HG03095 (cell line): Measurements from ENCODE around the gene PML.

Source experiments
- ATAC-seq: cut with Tn5 transposase; IDR thresholded peaks from one replicate; pipeline ENCODE4 v1.9.1; 2021; ENCODE audit warnings: moderate library complexity; ENCODE audit not compliant: unreplicated experiment

The PML gene

GRCh38 chr15:74007820-74008371 is 13.4 kb downstream of the PML start:
- ATAC-seq, result no peak

DNA sequence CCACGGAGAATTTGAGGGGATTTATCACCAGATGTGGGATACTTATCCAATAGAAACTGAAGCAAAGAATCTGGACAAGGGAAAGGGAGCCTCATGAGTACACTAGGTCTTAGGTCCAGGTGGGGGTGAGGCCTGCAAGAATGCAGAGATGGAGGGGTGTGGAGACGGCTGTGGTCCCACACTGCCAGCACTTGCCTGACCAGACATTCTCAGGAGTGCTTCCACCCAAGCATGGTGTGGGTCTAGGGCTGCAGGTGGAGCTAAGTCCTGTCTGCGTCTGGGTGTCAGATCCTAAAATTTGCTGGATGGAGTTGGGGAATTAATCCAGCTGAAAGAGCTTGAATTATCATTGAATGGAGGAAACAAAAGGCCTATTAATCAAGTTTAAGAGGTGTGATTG is 14.4 kb downstream of the PML start:
- ATAC-seq, result no peak

- no peak for ATAC-seq
Measured at GRCh38 chr15:74010929-74011540, 16.5 kb downstream of the PML start.

GRCh38 chr15:74011610-74012009 is 17.1 kb downstream of the PML start:
- no peak for ATAC-seq

- no peak for ATAC-seq
Measured at GRCh38 chr15:74013374-74013894, 18.9 kb downstream of the PML start.

DNA sequence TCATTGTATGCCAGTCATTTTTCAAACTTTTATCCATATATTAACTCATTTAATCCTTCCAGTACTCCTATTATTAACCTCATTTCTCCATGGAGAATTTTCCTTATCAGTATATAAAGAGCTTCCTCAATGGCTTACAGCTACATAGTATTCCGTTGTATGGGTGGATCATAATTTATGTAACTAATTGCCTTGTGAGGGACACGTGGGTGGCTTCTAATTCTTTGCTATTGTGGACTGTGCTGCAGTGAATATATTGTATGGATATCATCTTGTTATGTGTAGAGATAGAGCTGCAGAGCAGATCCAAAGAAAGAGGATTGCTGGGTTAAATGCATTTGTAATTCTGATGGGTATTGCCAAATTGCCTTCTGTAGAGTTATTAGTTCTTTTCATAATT is 25.2 kb downstream of the PML start:
- ATAC-seq, result no peak

DNA sequence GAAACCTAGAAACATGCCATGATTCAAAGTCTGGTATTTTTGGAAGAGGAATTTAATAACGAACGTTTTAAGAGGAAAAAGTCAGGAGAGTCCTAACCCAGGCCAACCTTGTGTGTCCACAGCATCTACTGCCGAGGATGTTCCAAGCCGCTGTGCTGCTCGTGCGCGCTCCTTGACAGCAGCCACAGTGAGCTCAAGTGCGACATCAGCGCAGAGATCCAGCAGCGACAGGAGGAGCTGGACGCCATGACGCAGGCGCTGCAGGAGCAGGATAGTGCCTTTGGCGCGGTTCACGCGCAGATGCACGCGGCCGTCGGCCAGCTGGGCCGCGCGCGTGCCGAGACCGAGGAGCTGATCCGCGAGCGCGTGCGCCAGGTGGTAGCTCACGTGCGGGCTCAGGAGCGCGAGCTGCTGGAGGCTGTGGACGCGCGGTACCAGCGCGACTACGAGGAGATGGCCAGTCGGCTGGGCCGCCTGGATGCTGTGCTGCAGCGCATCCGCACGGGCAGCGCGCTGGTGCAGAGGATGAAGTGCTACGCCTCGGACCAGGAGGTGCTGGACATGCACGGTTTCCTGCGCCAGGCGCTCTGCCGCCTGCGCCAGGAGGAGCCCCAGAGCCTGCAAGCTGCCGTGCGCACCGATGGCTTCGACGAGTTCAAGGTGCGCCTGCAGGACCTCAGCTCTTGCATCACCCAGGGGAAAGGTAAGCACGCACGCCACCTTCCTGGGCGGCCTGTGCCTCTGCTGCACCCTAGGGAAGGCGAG is 28.4 kb downstream of the PML start:
- ATAC-seq, result no peak

GRCh38 chr15:74024687-74025086 is 30.2 kb downstream of the PML start:
- no peak for ATAC-seq

DNA sequence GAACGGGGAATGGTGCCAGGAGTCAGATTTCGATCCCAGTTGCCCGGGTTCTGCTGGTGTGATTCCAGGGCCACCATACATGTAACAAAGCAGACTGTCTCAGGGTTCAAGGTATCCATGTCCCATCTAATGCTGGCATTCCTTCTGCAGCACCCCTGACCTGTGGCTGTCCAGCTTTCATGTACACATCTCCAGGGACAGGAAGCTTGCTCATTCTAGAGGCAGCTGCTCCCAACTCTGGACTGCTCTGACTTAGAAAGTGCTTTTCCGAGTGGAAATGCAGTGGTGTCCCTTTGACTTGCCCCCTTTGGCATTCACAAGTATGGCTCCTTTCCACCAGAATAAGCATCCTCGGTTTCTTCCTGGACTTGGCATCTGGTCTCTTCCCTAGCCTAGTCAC is 30.9 kb downstream of the PML start:
- ATAC-seq, result no peak

DNA sequence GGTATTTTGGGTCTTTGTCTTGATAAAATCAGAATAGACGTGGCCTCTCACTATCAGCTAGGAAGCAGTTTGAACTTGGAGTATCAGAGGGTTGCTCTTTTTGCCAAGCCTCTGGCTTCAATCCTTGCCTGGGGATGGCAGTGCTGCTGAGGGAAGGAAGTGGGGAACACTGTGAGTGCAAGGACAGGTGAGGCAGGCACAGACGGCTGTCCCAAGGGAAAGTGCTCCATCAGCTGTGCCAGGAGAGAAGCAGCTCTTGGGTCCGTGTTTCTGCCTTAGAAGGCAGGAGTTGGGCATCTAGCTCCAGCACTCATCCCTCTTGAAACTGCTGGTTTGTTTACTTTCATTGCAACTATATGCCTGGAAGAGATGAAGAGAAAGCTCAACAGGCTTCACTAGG is 33.2 kb downstream of the PML start:
- no peak for ATAC-seq

DNA sequence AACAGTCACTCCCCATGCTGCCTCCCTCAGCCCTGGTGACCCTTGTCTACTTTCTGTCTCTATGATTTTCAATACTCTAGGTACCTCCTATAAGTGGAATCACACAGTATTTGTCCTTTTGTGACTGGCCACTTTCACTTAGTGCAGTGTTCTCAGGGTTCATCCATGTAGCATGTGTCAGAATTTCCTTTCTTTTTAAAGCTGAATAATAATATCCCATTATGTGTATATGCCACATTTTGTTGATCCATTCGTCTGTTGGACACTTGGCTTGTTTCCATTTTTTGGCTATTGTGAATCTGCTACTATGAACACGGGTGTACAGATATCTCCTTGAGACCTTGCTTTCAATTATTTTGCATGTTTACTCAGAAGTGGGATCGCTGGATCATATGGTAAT is 34.1 kb downstream of the PML start:
- no peak for ATAC-seq

DNA sequence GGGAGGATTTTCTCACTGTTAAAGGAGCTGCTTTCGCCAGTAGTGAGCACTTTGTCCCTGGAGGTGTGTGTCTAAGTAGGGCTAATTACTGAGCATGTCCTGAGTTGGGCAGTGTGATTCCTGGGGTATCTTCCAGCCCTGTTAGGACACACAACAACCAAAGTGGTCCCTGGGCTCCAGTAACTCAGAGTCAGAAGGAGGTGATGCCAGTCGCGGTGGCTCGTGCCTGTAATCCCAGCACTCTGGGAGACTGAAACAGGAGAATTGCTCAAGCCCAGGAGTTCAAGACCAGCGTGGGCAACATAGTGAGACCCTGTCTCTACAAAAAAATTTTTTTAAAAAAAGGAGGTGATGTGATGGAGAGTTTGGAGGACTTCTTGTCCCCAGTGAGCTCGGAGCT is 37.5 kb downstream of the PML start:
- ATAC-seq, result no peak

GRCh38 chr15:74032606-74033561 is 38.4 kb downstream of the PML start:
- ATAC-seq, result no peak

- ATAC-seq, result no peak
Measured at GRCh38 chr15:74034206-74034755, 39.8 kb downstream of the PML start.

DNA sequence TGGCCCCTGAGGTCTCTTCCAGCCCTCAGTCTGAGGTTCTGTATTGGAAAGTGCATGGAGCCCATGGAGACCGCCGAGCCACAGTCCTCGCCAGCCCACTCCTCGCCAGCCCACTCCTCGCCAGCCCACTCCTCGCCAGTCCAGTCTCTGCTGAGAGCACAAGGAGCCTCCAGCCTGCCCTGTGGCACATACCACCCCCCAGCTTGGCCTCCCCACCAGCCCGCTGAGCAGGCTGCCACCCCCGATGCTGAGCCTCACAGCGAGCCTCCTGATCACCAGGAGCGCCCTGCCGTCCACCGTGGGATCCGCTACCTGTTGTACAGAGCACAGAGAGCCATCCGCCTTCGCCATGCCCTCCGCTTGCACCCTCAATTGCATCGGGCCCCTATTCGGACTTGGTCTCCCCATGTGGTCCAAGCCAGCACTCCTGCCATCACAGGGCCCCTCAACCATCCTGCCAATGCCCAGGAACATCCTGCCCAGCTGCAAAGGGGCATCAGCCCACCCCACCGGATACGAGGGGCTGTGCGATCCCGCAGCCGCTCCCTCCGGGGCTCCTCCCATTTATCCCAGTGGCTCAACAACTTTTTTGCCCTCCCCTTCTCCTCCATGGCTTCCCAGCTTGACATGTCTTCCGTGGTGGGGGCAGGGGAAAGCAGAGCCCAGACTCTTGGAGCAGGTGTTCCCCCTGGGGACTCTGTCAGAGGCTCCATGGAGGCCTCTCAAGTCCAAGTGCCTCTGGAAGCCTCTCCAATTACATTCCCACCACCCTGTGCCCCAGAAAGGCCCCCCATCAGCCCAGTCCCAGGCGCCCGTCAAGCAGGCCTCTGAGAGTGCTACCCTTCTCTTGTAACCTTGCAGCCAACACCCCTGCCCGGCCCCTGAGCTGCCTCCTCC is 40.9 kb downstream of the PML start:
- ATAC-seq, result no peak

DNA sequence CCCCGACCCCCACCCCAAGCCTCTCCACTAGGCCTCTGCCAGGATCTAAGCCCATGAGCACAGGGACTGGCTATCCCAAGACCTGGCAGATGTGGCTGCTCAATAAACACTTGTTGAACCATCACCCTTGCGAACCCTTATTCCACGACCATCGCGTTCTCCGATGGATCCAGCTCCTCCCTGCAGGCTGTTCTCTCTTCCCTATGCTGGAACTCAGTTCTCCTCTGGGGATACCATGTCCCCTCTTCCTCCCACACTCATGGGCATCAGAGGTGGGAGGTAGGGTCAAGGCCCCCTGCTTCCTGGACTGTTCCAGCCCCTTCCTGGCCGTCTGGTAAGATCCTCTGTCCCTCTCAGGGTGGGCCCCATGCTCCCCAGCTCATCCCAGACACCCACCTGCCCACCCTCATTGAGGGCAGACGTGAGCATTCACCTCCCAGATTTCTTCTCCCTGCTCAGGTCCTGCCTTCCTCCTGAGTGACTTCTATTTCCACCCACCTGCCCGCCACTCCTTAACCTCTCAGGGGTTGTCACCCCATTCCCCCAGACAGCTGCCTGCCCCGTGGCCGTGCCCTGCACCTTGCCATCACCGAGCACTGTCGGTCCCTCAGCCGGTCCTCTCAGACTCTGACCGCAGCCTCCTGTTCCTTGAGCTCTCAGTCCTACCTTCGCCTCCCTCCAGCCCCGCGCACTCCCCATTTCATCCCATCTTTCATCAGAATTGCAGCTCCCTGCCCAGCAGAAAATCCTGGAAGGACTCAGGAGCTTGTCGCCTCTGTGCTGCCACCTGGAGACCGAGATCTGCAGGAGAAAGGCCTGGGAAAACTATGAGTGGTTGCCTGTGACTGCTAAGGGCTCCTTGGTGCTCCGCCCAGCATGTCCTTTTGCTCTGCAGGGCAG is 42.0 kb downstream of the PML start:
- no peak for ATAC-seq

DNA sequence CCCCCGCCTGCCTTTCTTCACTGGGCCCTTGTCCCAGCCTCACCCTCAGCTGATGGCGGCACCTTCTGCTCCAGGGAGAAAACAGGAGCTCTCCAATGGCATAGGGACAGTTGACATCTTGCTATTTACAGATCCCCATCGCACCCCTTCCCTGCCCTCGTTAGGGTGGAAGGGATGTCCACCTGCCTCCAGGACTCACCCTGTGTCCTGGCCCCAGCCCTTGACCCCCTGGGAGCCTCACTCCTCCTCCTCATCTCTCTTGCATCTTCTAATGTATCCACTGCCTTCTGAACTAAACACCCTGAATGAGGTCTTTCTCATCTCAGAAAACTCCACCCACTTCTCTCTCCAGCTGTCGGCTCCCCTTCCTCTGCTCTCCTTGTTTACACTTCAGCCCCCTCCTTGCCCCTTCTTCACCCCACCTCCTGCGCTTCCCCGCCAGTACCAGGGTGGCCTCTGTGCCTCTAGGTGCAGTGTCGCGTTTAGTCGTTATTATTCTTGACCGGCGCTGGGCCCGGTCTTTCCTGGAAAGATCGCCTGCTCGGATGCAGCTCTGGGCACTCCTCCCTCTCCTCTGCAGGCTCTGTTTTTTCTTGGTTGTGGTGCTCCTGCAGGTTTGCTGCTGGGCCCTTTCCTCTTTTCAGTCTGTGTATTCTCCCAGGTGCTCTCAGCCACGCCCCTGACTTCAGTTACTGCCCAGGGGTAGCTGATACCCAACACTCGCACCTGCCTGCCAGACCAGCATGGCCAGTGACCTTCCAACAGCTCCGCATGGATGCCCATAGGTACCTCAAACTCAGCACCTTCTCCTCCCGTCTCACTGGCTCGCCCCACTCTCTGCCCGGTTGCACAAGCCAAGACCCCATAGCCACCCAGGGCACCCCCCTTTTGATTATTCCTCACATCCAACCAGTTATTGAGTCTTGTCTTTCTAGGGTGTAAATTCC is 42.9 kb downstream of the PML start:
- no peak for ATAC-seq
